OCI-LY7 (cell line): ENCODE results near the gene MRC1. TPM values are rescaled to one million over a fixed set of nuclear protein-coding genes. Genes with fewer than 3 reads are reported as not detected.

Experiments
- BruUV-seq: library from RNA; stranded (reverse); fragments of 400-500 nt; replicated peaks from 2 replicates; lab custom pipeline; 2021; lab: Mats Ljungman, UMichigan
- CTCF ChIA-PET: fragments of 300-600 bp; sonication (Branson Sonifier 250); formaldehyde crosslinking; loops from one replicate; lab custom pipeline; 2022; ENCODE audit warnings: antibody characterized with exemption; ENCODE audit not compliant: unreplicated experiment; lab: Charles Lee
- POLR2A ChIA-PET: fragments of 300-600 bp; sonication (Branson Sonifier 250); formaldehyde crosslinking; loops from one replicate; lab custom pipeline; 2022; ENCODE audit warnings: antibody characterized with exemption; lab: Charles Lee
- DNase-seq: peaks from one replicate; pipeline ENCODE4 v3.0.0-alpha.2; 2015; ENCODE audit warnings: low spot score
- H2AFZ ChIP-seq: fragments of 200-600 bp; sonication (generic), shearing (Covaris generic); 2 replicates; pipeline ENCODE4 v1.6.1; 2014; ENCODE audit warnings: mild to moderate bottlenecking, antibody characterized with exemption, low read length, moderate library complexity
- H3K27ac ChIP-seq: fragments of 200-600 bp; sonication (generic); 2 replicates; pipeline ENCODE4 v1.5.1; 2014; ENCODE audit warnings: mixed run types, low read depth, mild to moderate bottlenecking, moderate library complexity, low read length, inconsistent platforms; ENCODE audit not compliant: poor library complexity, severe bottlenecking
- H3K36me3 ChIP-seq: fragments of 200-600 bp; sonication (generic); 2 replicates; pipeline ENCODE4 v1.6.1; 2014; ENCODE audit warnings: mild to moderate bottlenecking, antibody characterized with exemption, low read length, moderate library complexity, mixed read lengths; ENCODE audit not compliant: insufficient read depth
- H3K4me1 ChIP-seq: fragments of 200-600 bp; sonication (generic); 2 replicates; pipeline ENCODE4 v1.5.1; 2014; ENCODE audit warnings: mild to moderate bottlenecking, low read length; ENCODE audit not compliant: insufficient read depth, poor library complexity, severe bottlenecking
- H3K4me2 ChIP-seq: fragments of 200-600 bp; sonication (generic); 2 replicates; pipeline ENCODE4 v1.6.1; 2014; ENCODE audit warnings: mild to moderate bottlenecking, low read length
- H3K4me3 ChIP-seq: fragments of 200-600 bp; sonication (generic); 2 replicates; pipeline ENCODE4 v1.5.1; 2014; ENCODE audit warnings: mild to moderate bottlenecking, low read depth, low read length; ENCODE audit not compliant: poor library complexity, severe bottlenecking
- H3K79me2 ChIP-seq: fragments of 200-600 bp; sonication (generic); 2 replicates; pipeline ENCODE4 v1.6.1; 2016; ENCODE audit warnings: low read depth, mild to moderate bottlenecking, low read length, moderate library complexity, mixed read lengths; ENCODE audit not compliant: insufficient read depth
- H3K9me2 ChIP-seq: fragments of 200-600 bp; sonication (generic); 2 replicates; pipeline ENCODE4 v1.6.1; 2016; ENCODE audit warnings: mild to moderate bottlenecking, low read length, mixed read lengths; ENCODE audit not compliant: insufficient read depth
- H3K9me3 ChIP-seq: fragments of 200-600 bp; sonication (generic); 2 replicates; pipeline ENCODE4 v1.6.1; 2014; ENCODE audit warnings: mild to moderate bottlenecking, mixed run types, low read length, mixed read lengths
- H4K20me1 ChIP-seq: fragments of 200-600 bp; sonication (generic); 2 replicates; pipeline ENCODE4 v1.6.1; 2014; ENCODE audit warnings: mild to moderate bottlenecking, antibody characterized with exemption, low read length, moderate library complexity, mixed read lengths; ENCODE audit not compliant: insufficient read depth
- CTCF ChIP-seq: fragments of 200-600 bp; sonication (generic); conservative IDR thresholded peaks from 2 replicates; pipeline ENCODE4 v1.5.1; 2014; ENCODE audit warnings: mild to moderate bottlenecking, antibody characterized with exemption, low read length, moderate library complexity, mixed read lengths
- EZH2phosphoT487 ChIP-seq: fragments of 200-600 bp; sonication (generic); IDR thresholded peaks from 2 replicates; pipeline ENCODE4 v1.6.1; 2018; ENCODE audit warnings: low read depth, borderline replicate concordance, mild to moderate bottlenecking, mixed run types, antibody characterized with exemption, low read length, moderate library complexity, mixed read lengths
- intact Hi-C: fragments of 100-400 bp; cut with micrococcal nuclease; formaldehyde crosslinking; loops from one replicate; pipeline ENCODE4 v1.10.0; 2022; ENCODE audit not compliant: unreplicated experiment
- total RNA-seq, 2 experiments: library from RNA; depleted of rRNA in 1 of 2; stranded (reverse); fragments of >200 nt in 1 of 2; shearing (Covaris generic) in 1 of 2; gene quantifications; 2 replicates each; pipeline ENCODE4 v1.2.3, GENCODE V29; 2014 to 2022

Gene MRC1
- total RNA-seq, 2 experiments from 2014 or later = not detected

GRCh38 chr10:17835688-17836087, 26.5 kb downstream of the MRC1 start:
- H2AFZ ChIP-seq = no peak overlapping the region
- H4K20me1 ChIP-seq = no peaks in the 10 kb centered on the region
- ChIA-PET CTCF (no interaction called here), POLR2A (no interaction called here)
- no peak for DNase-seq
- no TSS peak for BruUV-seq
- H3K4me3 ChIP-seq = no peak overlapping the region
- no peaks in the 10 kb centered on the region for H3K9me3 ChIP-seq
- TF ChIP-seq EZH2phosphoT487 (no peak), CTCF (no peak)
- H3K4me1 ChIP-seq = no peaks in the 10 kb centered on the region
- H3K79me2 ChIP-seq = no peaks in the 10 kb centered on the region
- intact Hi-C loops = no loop called here
- H3K36me3 ChIP-seq = no peaks in the 10 kb centered on the region
- no peak overlapping the region for H3K27ac ChIP-seq
- no peak overlapping the region for H3K4me2 ChIP-seq
- H3K9me2 ChIP-seq = no peaks in the 10 kb centered on the region

GRCh38 chr10:17836942-17837341, 27.8 kb downstream of the MRC1 start:
- Histone ChIP-seq H3K4me1 (no peaks in the 10 kb centered on the region), H3K36me3 (no peaks in the 10 kb centered on the region), H3K4me3 (no peak overlapping the region), H3K9me2 (no peaks in the 10 kb centered on the region), H3K4me2 (no peak overlapping the region), H3K27ac (no peak overlapping the region), H3K9me3 (no peaks in the 10 kb centered on the region), H4K20me1 (no peaks in the 10 kb centered on the region), H3K79me2 (no peaks in the 10 kb centered on the region), H2AFZ (no peak overlapping the region)
- no TSS peak for BruUV-seq
- POLR2A ChIA-PET = no interaction called here
- CTCF ChIA-PET = no interaction called here
- intact Hi-C loops = no loop called here
- no peak for DNase-seq
- no peak for TF ChIP-seq EZH2phosphoT487
- no peak for TF ChIP-seq CTCF

- Histone ChIP-seq H3K4me2 (no peak overlapping the region), H3K9me3 (no peaks in the 10 kb centered on the region), H3K79me2 (no peaks in the 10 kb centered on the region), H3K4me1 (no peaks in the 10 kb centered on the region), H3K27ac (no peak overlapping the region), H2AFZ (no peak overlapping the region), H3K4me3 (no peak overlapping the region), H4K20me1 (no peaks in the 10 kb centered on the region), H3K9me2 (no peaks in the 10 kb centered on the region), H3K36me3 (no peaks in the 10 kb centered on the region)
- POLR2A ChIA-PET = interaction anchor here (0.6 to 1.5 kb wide), 2 partner anchors 16 to 28 kb away, joined by 4 to 5 read pairs; no protein-coding TSS in a partner anchor
- no TSS peak for BruUV-seq
- intact Hi-C loops = no loop called here
- DNase-seq = no peak
- CTCF ChIA-PET = no interaction called here
- TF ChIP-seq EZH2phosphoT487 (no peak), CTCF (no peak)
Measured at GRCh38 chr10:17838080-17838648, 29.0 kb downstream of the MRC1 start.
